ENCODE data around the gene SORCS3. TPM values are rescaled to one million over a fixed set of nuclear protein-coding genes. Genes with fewer than 3 reads are reported as not detected.

The SORCS3 gene
- total RNA-seq, 1 experiment from 2014 or later, result 0.04 TPM

DNA sequence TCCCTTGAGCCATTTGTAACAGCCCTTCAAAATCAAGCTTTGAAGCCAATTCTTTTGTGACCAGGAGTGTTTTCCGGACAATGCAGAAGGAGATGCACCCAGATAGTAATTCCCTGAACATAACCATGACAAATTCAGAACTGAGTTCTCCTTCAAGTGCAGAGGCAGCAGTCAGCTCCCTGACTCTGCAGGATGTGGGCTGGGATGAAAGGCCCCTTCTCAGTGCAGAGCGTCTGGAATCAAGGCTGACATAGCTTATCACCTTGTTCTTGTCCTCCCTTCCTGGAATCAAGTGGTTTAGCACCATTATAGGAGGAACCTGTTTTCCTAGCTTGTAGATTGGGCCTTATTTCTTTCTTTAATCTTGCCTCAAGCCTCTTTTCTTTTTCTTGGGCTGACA lies 143.4 kb downstream of the SORCS3 start:
- H2BK20ac ChIP-seq (ENCODE audit: low read depth, low read length, poor library complexity, severe bottlenecking), result no peak overlapping the region
- no peak overlapping the region for H2AFZ ChIP-seq (ENCODE audit: low read length)
- H3K18ac ChIP-seq (ENCODE audit: insufficient read length, low read depth, low read length), result no peak overlapping the region
- H3K4me2 ChIP-seq (ENCODE audit: insufficient read depth, insufficient read length, low read length), result no peak overlapping the region
- H3K27ac ChIP-seq (ENCODE audit: insufficient read length, low read depth, low read length), result no peak overlapping the region
- H3K4me1 Mint-ChIP-seq, result 0 out of 4 replicates have a peak, but pooled peaks cover 0 to 3% of the 10 kb centered on the region in 2 experiments
- DNase-seq, result no peak
- H2BK120ac ChIP-seq (ENCODE audit: low read depth, low read length, poor library complexity, severe bottlenecking), result no peak overlapping the region
- no peak overlapping the region for H2BK15ac ChIP-seq (ENCODE audit: low read depth, low read length)
- no peak overlapping the region for H3K4me3 Mint-ChIP-seq
- peaks cover 0 to 5% of the 10 kb centered on the region in 2 experiments; a peak in 1 of 5 replicates for H3K9me3 Mint-ChIP-seq
- no peak overlapping the region for H3K56ac ChIP-seq (ENCODE audit: insufficient read length, low read depth, low read length)
- no peak overlapping the region for H4K5ac ChIP-seq (ENCODE audit: insufficient read length, low read depth, low read length)
- no peaks in the 10 kb centered on the region for H3K23me2 ChIP-seq (ENCODE audit: insufficient read length, low read depth, low read length, poor library complexity, severe bottlenecking)
- no peak for TF ChIP-seq CTCF (conservative IDR thresholded peaks at IDR 0.05)
- peaks cover 0 to 1% (median 0%) of the 10 kb centered on the region in 3 experiments; a peak in 2 of 7 replicates for H3K36me3 Mint-ChIP-seq (ENCODE audit: insufficient read depth in 1 of 3, low read depth in 3 of 3)
- no peaks in the 10 kb centered on the region for H4K20me1 ChIP-seq (ENCODE audit: control insufficient read depth, insufficient read depth, insufficient read length)
- no peak overlapping the region for H3T11ph ChIP-seq (ENCODE audit: low read length)
- H2BK12ac ChIP-seq (ENCODE audit: insufficient read length, low read depth, low read length), result no peak overlapping the region
- H3K9me3 ChIP-seq (ENCODE audit: control insufficient read depth, low read depth, low read length), result no peaks in the 10 kb centered on the region
- no CpG with 5 or more reads among the region's 2 CpGs for WGBS (ENCODE audit: extremely low coverage, insufficient read length, low lambda C conversion rate)
- no peaks in the 10 kb centered on the region for H3K79me1 ChIP-seq (ENCODE audit: insufficient read depth, low read depth, low read length, poor library complexity, severe bottlenecking)
- H3K27ac Mint-ChIP-seq, result no peak overlapping the region
- H3K14ac ChIP-seq (ENCODE audit: insufficient read depth, low read length), result no peak overlapping the region
- H4K8ac ChIP-seq (replicated peaks; ENCODE audit: insufficient read length, low read depth, low read length), result no peak overlapping the region
- H3K27me3 ChIP-seq (ENCODE audit: insufficient read depth, low read length), result no peaks in the 10 kb centered on the region
- no peaks in the 10 kb centered on the region for H3K79me2 ChIP-seq (ENCODE audit: insufficient read depth, low read length)
- no peak overlapping the region for H3K23ac ChIP-seq (ENCODE audit: insufficient read length, low read depth, low read length)
- no peak overlapping the region for H2AK5ac ChIP-seq (ENCODE audit: insufficient read length, low read length)
- H3K4me1 ChIP-seq (ENCODE audit: insufficient read depth, low read length), result no peaks in the 10 kb centered on the region
- H3K27me3 Mint-ChIP-seq (ENCODE audit: low read depth), result peaks cover 9% of the 10 kb centered on the region
- H3K9ac ChIP-seq (ENCODE audit: extremely low read depth, insufficient read length, low read length), result no peak overlapping the region
- no peak overlapping the region for H3K4ac ChIP-seq (ENCODE audit: low read depth, low read length)
- no peak overlapping the region for H2BK5ac ChIP-seq (ENCODE audit: insufficient read length, low read length)
- no peak overlapping the region for H4K91ac ChIP-seq (ENCODE audit: insufficient read length, low read depth, low read length)

Data from H9 (cell line).